Measurements from ENCODE around the gene MERTK.

The MERTK gene

GRCh38 chr2:111945444-111946293 is 47.3 kb downstream of the MERTK start:
- DNase-seq (ENCODE audit: low read depth, low spot score): no peak
- H3K4me3 ChIP-seq (ENCODE audit: low read depth, low read length): no peak overlapping the region
- TF ChIP-seq CTCF (IDR thresholded peaks at IDR 0.05; ENCODE audit: low read depth, low read length): no peak
- in situ Hi-C loops (cut with HindIII; ENCODE audit: low sequenced_read_pairs): no loop called here

DNA sequence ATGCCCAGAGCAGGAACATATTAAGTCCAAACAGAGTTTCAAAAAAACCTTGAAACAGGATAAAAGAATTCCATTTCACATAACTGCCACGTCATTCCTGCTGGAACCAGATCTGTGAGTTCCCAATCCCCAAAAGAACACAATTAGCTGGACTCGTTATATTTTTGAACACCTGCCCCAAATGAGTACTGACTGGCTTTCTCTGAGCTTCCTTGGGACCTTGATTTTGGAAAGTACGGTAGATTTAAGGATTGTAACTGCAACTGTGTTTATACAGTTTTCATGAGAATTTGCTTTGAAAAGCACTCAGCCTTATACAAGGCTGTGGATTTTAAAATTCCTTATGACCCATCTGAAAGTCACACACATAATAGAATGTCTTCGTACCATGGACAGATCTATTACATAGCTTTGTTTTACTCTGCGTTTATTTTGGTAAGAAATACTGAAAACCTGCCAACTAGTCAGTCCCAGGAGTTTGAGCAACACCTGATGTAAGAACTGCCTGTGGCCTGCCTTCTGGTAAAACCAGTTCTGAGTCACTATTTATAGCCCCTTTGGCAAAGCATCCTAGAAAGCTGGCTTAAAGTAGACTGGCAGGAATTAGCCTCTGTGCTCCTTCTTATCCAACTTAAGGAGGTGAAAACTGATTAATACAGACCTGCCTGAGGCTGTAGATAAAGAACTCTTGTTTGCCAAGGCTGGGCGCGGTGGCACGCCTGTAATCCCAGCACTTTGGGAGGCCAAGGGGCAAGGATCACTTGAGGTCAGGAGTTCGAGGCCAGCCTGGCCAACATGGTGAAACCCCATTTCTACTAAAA is 48.1 kb downstream of the MERTK start:
- in situ Hi-C loops (cut with HindIII; ENCODE audit: low sequenced_read_pairs): no loop called here
- TF ChIP-seq CTCF (IDR thresholded peaks at IDR 0.05; ENCODE audit: low read depth, low read length): no peak
- no peak overlapping the region for H3K4me3 ChIP-seq (ENCODE audit: low read depth, low read length)
- peak; percentile 91 for DNase-seq (ENCODE audit: low read depth, low spot score)

- in situ Hi-C loops (cut with HindIII; ENCODE audit: low sequenced_read_pairs): no loop called here
- no peak for DNase-seq (ENCODE audit: low read depth, low spot score)
- TF ChIP-seq CTCF (IDR thresholded peaks at IDR 0.05; ENCODE audit: low read depth, low read length): no peak
- no peak overlapping the region for H3K4me3 ChIP-seq (ENCODE audit: low read depth, low read length)
Measured at GRCh38 chr2:111947219-111947618, 48.8 kb downstream of the MERTK start.

DNA sequence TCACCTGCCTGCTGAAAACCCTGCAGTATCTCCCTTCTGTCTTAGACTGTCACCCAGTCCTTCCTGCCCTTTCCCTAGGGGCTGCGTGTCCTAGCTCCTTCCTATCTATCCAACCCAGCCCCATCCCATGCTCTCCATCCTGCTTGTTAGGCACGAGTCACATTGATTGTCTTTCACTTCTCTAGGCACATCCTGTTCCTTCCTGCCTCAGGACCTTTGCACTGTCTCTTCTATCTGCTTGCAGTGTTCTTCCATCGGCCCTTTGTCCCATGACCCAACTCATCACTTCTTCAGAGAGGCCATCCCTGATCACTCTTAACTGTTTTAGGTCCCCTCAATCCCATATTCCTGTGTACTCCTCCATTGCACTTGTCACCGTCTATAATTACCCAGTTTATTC is 50.4 kb downstream of the MERTK start:
- in situ Hi-C loops (cut with HindIII; ENCODE audit: low sequenced_read_pairs): no loop called here
- no peak overlapping the region for H3K4me3 ChIP-seq (ENCODE audit: low read depth, low read length)
- no peak for DNase-seq (ENCODE audit: low read depth, low spot score)
- no peak for TF ChIP-seq CTCF (IDR thresholded peaks at IDR 0.05; ENCODE audit: low read depth, low read length)

DNA sequence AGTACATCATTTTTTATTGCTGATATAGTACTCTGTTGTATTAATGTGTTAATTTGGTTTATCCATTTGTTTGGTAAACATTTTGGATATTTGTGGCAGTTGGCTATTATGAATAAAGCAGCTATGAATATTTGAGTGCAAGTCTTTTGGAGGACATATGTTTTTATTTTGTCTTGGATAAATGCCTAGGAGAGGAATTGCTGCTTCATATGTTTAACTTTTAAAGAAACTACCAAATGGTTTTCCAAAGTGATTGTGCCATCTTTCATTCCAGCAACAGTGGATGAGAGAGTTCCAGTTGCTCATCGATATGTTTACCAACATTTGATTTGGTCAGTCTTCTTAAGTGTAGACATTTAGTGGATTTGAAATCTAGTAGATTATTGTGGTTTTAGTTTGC is 51.8 kb downstream of the MERTK start:
- no peak for DNase-seq (ENCODE audit: low read depth, low spot score)
- no peak for TF ChIP-seq CTCF (IDR thresholded peaks at IDR 0.05; ENCODE audit: low read depth, low read length)
- in situ Hi-C loops (cut with HindIII; ENCODE audit: low sequenced_read_pairs): no loop called here
- no peak overlapping the region for H3K4me3 ChIP-seq (ENCODE audit: low read depth, low read length)

DNA sequence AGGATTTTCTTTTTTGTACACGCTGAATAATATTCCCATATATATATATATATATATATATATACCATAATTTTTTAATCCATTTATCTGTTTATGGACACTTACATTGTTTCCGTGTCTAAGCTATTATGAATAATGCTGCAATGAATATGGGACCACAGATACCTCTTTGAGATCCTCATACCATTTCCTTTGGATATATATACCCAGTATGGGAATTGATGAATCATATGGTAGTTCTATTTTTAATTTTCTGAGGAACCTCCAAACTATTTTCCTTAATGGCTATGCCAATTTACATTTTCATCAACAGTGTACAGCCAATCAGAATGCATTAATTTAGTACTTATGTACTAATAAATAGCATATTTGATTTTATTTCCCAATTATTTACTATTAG is 53.1 kb downstream of the MERTK start:
- no peak overlapping the region for H3K4me3 ChIP-seq (ENCODE audit: low read depth, low read length)
- in situ Hi-C loops (cut with HindIII; ENCODE audit: low sequenced_read_pairs): no loop called here
- no peak for TF ChIP-seq CTCF (IDR thresholded peaks at IDR 0.05; ENCODE audit: low read depth, low read length)
- no peak for DNase-seq (ENCODE audit: low read depth, low spot score)

Measured in astrocyte of the spinal cord (primary cell).